IMR-90 (cell line): ENCODE data around the gene C1QC. TPM values are rescaled to one million over a fixed set of nuclear protein-coding genes. Genes with fewer than 3 reads are reported as not detected.

Experiments used
- ATAC-seq: fragments of 200-7000 bp; cut with Tn5 transposase; 2 replicates; pipeline ENCODE4 v1.9.1; 2020; ENCODE audit warnings: low read depth, mild to moderate bottlenecking, moderate library complexity
- BruUV-seq: library from RNA; stranded (reverse); fragments of 400-500 nt; replicated peaks from 2 replicates; lab custom pipeline; 2021; lab: Mats Ljungman, UMichigan
- CTCF ChIA-PET: fragments of 300-600 bp; formaldehyde crosslinking; extraction: SDS; loops from one replicate; lab custom pipeline; 2021; ENCODE audit warnings: antibody characterized with exemption; lab: Yijun Ruan, JAX
- POLR2A ChIA-PET: fragments of 300-600 bp; sonication (Branson Sonifier 250); formaldehyde crosslinking; loops from one replicate; lab custom pipeline; 2022; ENCODE audit warnings: antibody characterized with exemption; ENCODE audit not compliant: unreplicated experiment; lab: Charles Lee
- DNase-seq: peaks from one replicate; pipeline ENCODE4 v3.0.0; 2013
- H2AFZ ChIP-seq: replicated peaks from 2 replicates; pipeline ENCODE3; 2013; ENCODE audit warnings: low read length, mild to moderate bottlenecking; ENCODE audit not compliant: poor library complexity
- H2AK5ac ChIP-seq: 2 replicates; pipeline ENCODE4 v1.6.1; 2013; ENCODE audit warnings: low read depth, low read length, inconsistent platforms
- H2AK9ac ChIP-seq: replicated peaks from 2 replicates; pipeline ENCODE3; 2013; ENCODE audit warnings: mild to moderate bottlenecking, low read depth, low read length, moderate library complexity; ENCODE audit not compliant: poor library complexity
- H2BK120ac ChIP-seq: 2 replicates; pipeline ENCODE4 v1.6.1; 2013; ENCODE audit warnings: low read depth, low read length, inconsistent platforms
- H2BK15ac ChIP-seq: 3 replicates; pipeline ENCODE4 v1.6.1; 2013; ENCODE audit warnings: low read depth, low read length, inconsistent platforms
- H2BK20ac ChIP-seq: 2 replicates; pipeline ENCODE4 v1.6.1; 2013; ENCODE audit warnings: low read depth, mild to moderate bottlenecking, inconsistent platforms, low read length, moderate library complexity
- H2BK5ac ChIP-seq: 2 replicates; pipeline ENCODE4 v1.6.1; 2013; ENCODE audit warnings: mild to moderate bottlenecking, low read depth, low read length, inconsistent platforms; ENCODE audit not compliant: poor library complexity, severe bottlenecking
- H3K14ac ChIP-seq: replicated peaks from 2 replicates; pipeline ENCODE4 v1.6.1; 2013; ENCODE audit warnings: low read depth, low read length, inconsistent platforms
- H3K18ac ChIP-seq: 2 replicates; pipeline ENCODE4 v1.6.1; 2013; ENCODE audit warnings: low read depth, low read length, control low read depth
- H3K23ac ChIP-seq: 2 replicates; pipeline ENCODE4 v1.6.1; 2013; ENCODE audit warnings: low read depth, low read length, inconsistent platforms
- H3K27ac ChIP-seq: 2 replicates; pipeline ENCODE4 v1.5.1; 2013; ENCODE audit warnings: mild to moderate bottlenecking, control low read depth, low read length; ENCODE audit not compliant: insufficient read depth
- H3K27me3 ChIP-seq: 2 replicates; pipeline ENCODE4 v1.6.1; 2013; ENCODE audit warnings: low read length; ENCODE audit not compliant: control insufficient read depth, insufficient read depth
- H3K36me3 ChIP-seq: 2 replicates; pipeline ENCODE4 v1.6.1; 2013; ENCODE audit warnings: low read length, mixed read lengths; ENCODE audit not compliant: control insufficient read depth, insufficient read depth
- H3K4ac ChIP-seq: 2 replicates; pipeline ENCODE4 v1.6.1; 2013; ENCODE audit warnings: low read depth, low read length, inconsistent platforms
- H3K4me1 ChIP-seq: 2 replicates; pipeline ENCODE4 v1.6.1; 2013; ENCODE audit warnings: low read length, mixed read lengths; ENCODE audit not compliant: control insufficient read depth, insufficient read depth
- H3K4me2 ChIP-seq: 2 replicates; pipeline ENCODE4 v1.6.1; 2013; ENCODE audit warnings: low read depth, mild to moderate bottlenecking, control low read depth, low read length, moderate library complexity
- H3K4me3 ChIP-seq: 2 replicates; pipeline ENCODE4 v1.5.1; 2013; ENCODE audit warnings: low read depth, mild to moderate bottlenecking, control low read depth, low read length, moderate library complexity; ENCODE audit not compliant: insufficient read depth
- H3K56ac ChIP-seq: 2 replicates; pipeline ENCODE4 v1.6.1; 2013; ENCODE audit warnings: low read length, inconsistent platforms; ENCODE audit not compliant: insufficient read depth; ENCODE audit errors: extremely low read depth
- H3K79me1 ChIP-seq, 2 experiments: 2 replicates each; pipeline ENCODE4 v1.6.1; 2013; ENCODE audit warnings: low read length in 2 of 2, inconsistent platforms in 1 of 2, low read depth in 1 of 2
- H3K9ac ChIP-seq: 2 replicates; pipeline ENCODE4 v1.6.1; 2013; ENCODE audit warnings: low read depth, low read length, control low read depth
- H3K9me1 ChIP-seq: 2 replicates; pipeline ENCODE4 v1.6.1; 2013; ENCODE audit warnings: low read length, inconsistent platforms; ENCODE audit not compliant: insufficient read depth
- H3K9me3 ChIP-seq: 2 replicates; pipeline ENCODE4 v1.6.1; 2013; ENCODE audit warnings: low read length; ENCODE audit not compliant: control insufficient read depth, insufficient read depth
- H4K20me1 ChIP-seq: 2 replicates; pipeline ENCODE4 v1.6.1; 2013; ENCODE audit warnings: low read length, inconsistent platforms; ENCODE audit not compliant: insufficient read depth
- H4K5ac ChIP-seq: 2 replicates; pipeline ENCODE4 v1.6.1; 2013; ENCODE audit warnings: mild to moderate bottlenecking, low read depth, low read length, control low read depth
- H4K8ac ChIP-seq, 2 experiments: 2 replicates each; pipeline ENCODE4 v1.6.1; 2013; ENCODE audit warnings: low read depth in 2 of 2, low read length in 2 of 2, control low read depth in 1 of 2, inconsistent platforms in 1 of 2
- H4K91ac ChIP-seq: 2 replicates; pipeline ENCODE4 v1.6.1; 2013; ENCODE audit warnings: low read depth, low read length, inconsistent platforms; ENCODE audit not compliant: insufficient read depth
- RAD21 ChIP-seq: IDR thresholded peaks from 2 replicates; pipeline ENCODE4 v1.6.1; 2012; ENCODE audit warnings: low read length, improper control_type of control experiment
- WGBS, 2 experiments: methylation state at CpG; one replicate each; pipeline versions ENCODE4 v1.1.5 to v1.1.7; 2013; ENCODE audit warnings: missing lambda C conversion rate in 2 of 2; ENCODE audit not compliant: insufficient read length in 1 of 2; ENCODE audit errors: extremely low coverage in 2 of 2; 5-methylcytosine and 5-hydroxymethylcytosine counted together
- dilution Hi-C: fragments of 300-500 bp; cut with HindIII; formaldehyde crosslinking; loops from one replicate; pipeline ENCODE4 v1.14.3; 2018; ENCODE audit warnings: low sequenced_read_pairs; ENCODE audit not compliant: unreplicated experiment
- in situ Hi-C: fragments of 300-500 bp; cut with MboI; formaldehyde crosslinking; loops from 3 replicates; pipeline ENCODE4 v1.14.3; 2019; ENCODE audit warnings: low sequenced_read_pairs, inconsistent platforms, mixed read lengths
- intact Hi-C: fragments of 100-400 bp; cut with micrococcal nuclease; formaldehyde crosslinking; loops from 2 replicates; pipeline ENCODE4 v1.10.0; 2022
- polyA plus RNA-seq, 3 experiments: library from polyadenylated mRNA; depleted of rRNA; stranded (reverse); fragments of >200 nt; gene quantifications; 2 replicates each; pipeline ENCODE4 v1.2.3, GENCODE V29; 2012; ENCODE audit warnings: low replicate concordance in 1 of 3
- total RNA-seq: library from RNA; depleted of rRNA; stranded (reverse); fragments of >200 nt; gene quantifications from 2 replicates; pipeline ENCODE4 v1.2.3, GENCODE V29; 2012

The C1QC gene
- total and polyA plus RNA-seq, 2 of the 4 experiments (the other 2 are of a cell fraction): not detected

DNA sequence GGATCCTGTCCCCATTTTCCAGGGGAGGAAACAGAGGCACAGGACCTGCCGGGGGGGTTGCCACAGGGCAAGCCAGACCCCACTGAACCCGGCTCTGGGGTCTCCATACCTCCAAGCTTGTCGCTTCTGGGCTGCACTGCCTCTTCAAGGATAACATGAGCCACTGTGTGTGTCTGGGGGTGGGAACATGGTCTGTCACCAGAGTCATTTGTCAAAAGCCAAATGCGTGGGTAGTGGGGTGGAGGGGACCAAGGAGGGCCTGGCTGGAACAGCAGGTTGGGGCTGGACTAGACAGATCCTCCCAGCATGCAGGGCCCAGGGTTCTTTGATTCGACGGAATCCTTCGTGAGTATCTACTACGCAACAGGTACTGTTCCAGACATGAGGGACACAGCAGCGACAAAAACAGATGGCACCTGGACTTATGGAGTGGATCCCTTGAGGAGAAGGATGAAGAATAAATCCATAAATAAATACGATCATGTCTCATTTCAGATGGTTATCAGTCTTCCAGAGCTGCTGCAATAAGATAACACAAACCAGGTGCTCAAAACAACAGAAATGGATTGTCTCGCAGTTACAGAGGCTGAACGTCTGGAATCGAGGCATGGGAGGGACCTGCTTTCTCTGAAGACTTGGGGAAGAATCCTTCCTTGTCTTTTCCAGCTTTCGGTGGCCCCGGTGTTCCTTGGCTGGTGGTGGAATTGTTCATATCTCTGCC is 38.3 kb downstream of the C1QC start:
- WGBS, 2 experiments: 85% methylated on average over 5 of the region's 15 CpGs; no CpG with 5 or more reads in 1 of the 2 experiments
- H4K91ac ChIP-seq: no peak overlapping the region

More for the DNA sequence above, 38.3 kb downstream of the C1QC start:
- no peaks in the 10 kb centered on the region for H3K79me1 ChIP-seq
- H2BK20ac ChIP-seq: no peak overlapping the region
- H2BK5ac ChIP-seq: no peak overlapping the region
- no peak overlapping the region for H4K8ac ChIP-seq
- no peak overlapping the region for H3K18ac ChIP-seq
- H4K5ac ChIP-seq: no peak overlapping the region
- H3K23ac ChIP-seq: no peak overlapping the region
- no peak overlapping the region for H3K27ac ChIP-seq
- in situ Hi-C loops (no loop called here), dilution Hi-C loops (no loop called here), intact Hi-C loops (no loop called here)
- H2BK120ac ChIP-seq: no peak overlapping the region
- no peak overlapping the region for H2AFZ ChIP-seq
- no TSS peak for BruUV-seq
- no peaks in the 10 kb centered on the region for H3K36me3 ChIP-seq
- ATAC-seq (no peak), DNase-seq (no peak)
- H3K27me3 ChIP-seq: peaks cover 19% of the 10 kb centered on the region
- CTCF ChIA-PET: no interaction called here
- H3K14ac ChIP-seq: no peak overlapping the region
- no peak overlapping the region for H3K9ac ChIP-seq
- no peak overlapping the region for H3K4me2 ChIP-seq
- no peak overlapping the region for H2BK15ac ChIP-seq
- H3K56ac ChIP-seq: no peak overlapping the region
- POLR2A ChIA-PET: no interaction called here
- H2AK5ac ChIP-seq: no peak overlapping the region
- H4K20me1 ChIP-seq: no peaks in the 10 kb centered on the region
- H3K9me1 ChIP-seq: no peaks in the 10 kb centered on the region; the same call in 1 of the 2 replicates
- no peak overlapping the region for H3K4ac ChIP-seq
- H3K4me1 ChIP-seq: peaks cover 5% of the 10 kb centered on the region
- TF ChIP-seq RAD21: no peak
- no peak overlapping the region for H2AK9ac ChIP-seq
- H3K9me3 ChIP-seq: no peaks in the 10 kb centered on the region
- no peak overlapping the region for H3K4me3 ChIP-seq
